Middle frontal gyrus (tissue), 1 donor: Measurements from ENCODE around the gene SMYD2.

Experiments
- DNase-seq: peaks from one replicate; pipeline ENCODE4 v3.0.0-alpha.2; 2015; ENCODE audit warnings: low spot score; ENCODE audit errors: extremely low spot score

SMYD2 gene

DNA sequence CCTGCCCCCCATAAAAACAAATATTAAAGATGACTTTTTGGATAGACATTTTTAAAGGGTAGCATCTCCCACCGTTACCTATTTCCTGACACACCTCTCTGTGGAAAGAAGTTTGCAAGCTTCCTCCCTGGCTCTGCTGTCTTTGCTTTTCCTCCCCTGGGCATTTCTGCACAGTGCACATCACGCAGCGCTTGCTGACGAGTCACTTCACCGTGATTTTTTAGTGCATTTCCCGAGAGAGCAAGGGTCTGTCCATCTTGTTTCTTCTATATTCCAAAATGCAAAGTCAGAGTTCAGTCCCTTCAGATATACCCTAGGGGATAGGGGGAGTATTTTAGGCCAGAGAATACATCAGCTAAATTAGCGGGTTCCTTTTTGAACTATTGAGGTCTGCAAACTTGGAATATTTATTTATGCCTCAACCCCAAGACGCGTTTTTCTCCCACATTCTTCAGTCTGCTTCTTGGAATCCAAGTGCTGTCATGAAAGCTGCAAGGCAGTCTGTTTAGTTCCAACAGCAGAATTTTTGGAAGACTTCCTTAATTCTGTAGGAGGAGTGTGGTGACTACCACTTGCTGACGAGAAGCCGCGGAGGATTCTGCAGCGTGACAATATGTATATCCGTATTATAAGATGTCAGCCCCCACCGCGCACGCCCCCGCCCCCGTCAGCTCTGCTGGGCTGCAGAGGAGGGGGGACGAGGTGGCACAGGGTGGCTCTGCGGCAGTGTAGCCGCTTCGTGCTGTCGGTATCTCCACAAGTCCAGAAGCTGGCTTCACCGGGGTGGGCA, 22.4 kb downstream of the SMYD2 start:
- no peak for DNase-seq

DNA sequence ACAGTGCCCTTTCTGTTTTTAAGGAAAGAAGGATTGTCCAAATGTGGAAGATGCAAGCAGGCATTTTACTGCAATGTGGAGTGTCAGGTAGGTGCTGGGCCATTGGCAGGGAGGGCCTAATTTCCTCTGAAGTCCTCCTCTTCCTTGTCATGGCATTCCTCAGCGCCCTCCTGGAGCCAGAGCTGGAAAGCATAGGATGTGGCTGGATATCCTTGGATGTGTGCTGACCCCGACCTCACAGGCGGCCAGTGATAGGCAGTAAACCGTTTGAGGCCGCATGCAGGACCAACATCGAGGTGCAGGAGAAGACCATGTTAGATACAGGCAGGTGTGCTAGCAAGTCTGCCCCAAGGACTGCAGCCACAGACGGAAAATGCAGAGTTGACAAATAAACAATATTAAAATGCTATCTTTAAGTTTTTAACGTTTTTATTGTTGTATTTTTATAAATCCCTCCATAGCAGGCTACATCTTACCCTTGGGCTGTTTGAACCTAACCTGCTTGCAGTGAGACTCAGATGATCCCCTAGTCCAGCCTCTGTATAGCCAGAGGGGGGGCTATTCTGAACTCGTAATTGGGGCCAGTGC, 24.3 kb downstream of the SMYD2 start:
- DNase-seq, result no peak

DNA sequence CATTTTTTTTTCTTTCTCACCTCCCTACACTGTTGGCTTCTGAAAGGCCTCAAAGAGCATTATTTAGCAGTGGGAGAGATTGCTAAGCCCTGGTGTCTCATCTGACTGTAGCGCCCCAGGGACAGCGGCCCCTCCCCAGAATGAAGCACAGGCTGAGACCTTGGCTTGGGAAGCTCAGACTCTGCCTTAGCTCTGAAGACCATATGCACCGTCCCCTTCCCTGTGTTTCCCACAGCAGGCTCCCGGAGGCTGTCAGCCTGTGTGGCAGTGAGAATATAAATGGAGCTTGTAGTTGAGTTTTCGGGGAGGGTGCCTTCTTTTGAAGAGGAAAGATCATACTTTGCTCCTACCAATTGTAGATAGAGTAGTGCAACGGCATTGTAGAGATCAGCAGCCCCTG, 25.3 kb downstream of the SMYD2 start:
- no peak for DNase-seq

DNA sequence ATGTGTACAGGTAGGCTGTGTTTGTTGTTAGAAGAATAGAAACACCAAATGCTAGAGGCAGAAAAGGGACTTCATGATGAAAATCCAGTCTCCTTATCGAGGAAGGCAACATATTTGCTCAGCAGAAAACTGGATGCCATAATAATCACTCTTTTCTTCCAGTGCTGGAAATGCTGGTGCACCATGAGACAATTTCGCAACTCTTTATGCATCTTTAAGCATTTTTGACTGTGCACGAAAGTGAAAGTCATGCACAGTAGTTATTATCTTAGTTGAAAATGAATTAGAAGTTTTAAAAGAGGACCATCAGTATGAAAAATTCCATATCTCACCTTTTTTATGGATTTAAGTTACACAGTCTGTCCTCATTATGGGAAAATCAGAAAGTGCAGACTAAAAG, 29.1 kb downstream of the SMYD2 start:
- DNase-seq, result no peak

DNA sequence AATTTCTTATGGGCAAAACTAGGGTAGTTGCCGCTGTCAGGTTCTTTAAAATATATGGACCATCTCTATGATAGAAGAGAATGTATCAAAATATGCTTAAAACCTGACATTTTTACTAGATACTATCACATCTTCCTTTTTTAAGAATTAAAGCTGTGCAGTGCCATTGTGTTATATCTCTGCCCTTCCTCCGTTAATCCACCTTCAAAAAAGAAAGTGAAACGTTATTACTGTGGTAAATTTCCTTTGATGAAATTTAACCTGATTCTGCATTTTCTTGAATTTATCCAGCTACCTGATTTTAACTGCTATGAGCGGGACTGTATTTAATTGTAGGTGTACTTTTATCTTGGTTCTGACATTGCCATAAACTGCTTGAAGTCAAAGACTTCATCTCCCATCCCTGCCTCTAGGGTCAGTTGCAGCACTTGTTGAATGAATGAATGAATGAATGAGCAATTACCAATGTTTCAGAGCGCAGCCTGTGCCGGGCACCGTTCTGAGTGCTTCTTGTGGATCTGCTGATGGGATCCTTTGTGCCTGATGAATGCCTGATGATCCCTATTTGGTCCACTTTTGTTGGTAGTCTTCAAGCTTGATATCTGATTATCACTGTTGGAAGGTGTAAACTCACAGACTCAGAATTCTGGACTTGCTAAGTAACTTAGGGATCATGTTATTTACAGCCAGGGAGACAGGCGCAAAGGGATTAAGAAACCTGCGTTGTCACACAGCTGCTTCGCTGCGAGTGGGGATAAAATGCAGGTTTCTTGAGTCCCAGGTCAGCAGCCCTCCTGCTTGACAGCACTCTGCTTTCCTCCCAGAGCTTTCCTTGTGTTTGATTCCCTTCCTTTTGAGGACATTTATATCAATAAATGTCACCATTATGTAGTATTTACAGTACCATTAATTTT, 30.1 kb downstream of the SMYD2 start:
- DNase-seq, result no peak

DNA sequence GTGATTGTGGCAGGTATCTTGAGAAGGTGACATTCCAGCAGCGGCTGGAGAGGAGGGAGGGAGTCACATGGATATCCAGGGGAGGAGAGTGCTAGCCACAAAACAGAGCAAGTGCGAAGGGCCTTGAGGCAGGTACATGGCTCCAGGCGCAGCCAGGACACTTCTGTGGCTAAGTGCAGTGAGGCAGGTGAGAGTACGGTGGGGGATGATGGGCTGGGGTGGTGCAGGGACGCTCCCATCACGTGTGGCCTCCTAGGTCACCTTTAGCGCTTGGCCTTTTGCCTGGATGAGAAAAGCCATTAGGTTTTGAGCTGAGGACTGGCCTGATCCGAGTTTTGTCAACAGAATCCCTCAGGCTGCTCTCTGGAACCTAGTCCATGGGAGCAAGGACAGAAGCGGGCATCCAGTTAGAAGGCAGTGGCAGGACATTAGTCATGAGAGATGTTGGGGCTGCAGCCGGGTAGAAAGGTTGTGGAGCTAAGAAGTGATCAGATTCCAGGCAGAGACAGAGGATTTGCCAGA, 31.6 kb downstream of the SMYD2 start:
- DNase-seq, result no peak

DNA sequence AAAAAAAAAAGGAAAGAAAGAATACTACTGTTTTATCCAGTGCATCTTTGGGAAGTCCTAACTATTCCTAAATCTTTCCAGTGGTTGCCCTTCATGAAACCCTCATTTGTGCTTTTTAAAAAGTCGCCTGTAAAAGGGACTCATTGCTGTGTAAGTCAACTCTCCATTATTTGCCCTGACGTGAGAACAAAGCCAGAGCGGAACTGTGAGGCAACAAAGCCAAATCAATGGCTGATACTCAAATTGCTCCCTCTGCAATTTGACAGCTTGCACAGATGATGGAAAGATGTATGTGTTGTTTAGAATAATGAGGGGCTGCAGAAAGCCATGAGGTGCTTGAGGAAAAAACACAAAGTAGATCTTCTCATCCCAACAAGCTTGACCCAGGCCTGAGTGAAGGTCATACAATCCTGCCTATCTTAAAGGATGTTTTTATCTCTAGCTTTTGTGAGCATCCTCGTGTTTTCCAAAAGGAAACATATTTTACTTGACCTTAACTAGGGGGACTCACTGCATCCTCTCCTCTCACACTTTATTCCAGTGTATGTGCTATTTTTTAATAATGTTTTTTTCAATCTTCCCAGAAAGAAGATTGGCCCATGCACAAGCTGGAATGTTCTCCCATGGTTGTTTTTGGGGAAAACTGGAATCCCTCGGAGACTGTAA, 33.4 kb downstream of the SMYD2 start:
- DNase-seq, result no peak

DNA sequence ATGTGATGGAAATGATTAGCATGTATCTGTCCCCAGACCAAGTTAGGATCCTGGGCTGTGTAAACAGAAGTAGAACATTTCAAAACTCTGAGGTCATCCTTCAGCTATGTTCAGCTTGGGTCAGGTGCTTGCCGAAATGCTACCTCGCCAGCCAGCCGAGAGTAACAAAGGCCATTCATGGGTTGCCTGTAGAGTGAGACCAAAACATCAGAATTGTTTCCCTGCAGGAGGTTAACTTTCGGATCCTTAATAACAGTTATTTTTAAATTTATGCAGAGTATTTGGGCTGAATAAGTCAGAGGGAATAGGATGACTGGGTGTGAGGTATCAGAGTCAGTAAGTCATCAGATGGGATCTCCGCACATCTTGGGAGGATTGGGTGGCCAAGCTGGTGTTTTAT, 35.6 kb downstream of the SMYD2 start:
- DNase-seq, result no peak

DNA sequence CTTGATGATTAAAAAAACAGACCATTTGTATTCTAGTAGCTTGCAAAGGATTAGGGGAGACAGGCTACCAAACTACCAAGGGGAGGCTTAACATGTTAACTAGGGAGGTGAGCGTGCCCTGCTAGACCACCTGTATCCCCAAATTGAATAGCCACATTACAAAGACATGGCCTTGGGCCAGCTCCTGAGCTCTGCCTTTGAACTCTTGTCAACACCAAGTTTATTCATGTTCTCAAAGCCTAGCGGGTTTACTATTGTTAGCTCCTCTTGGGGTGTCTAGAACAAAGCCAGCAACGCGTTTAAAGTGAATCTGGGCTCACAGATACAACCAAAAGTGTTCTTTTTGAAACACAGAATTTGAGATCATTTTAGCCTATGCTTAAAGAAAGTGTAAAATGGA, 36.3 kb downstream of the SMYD2 start:
- no peak for DNase-seq

DNA sequence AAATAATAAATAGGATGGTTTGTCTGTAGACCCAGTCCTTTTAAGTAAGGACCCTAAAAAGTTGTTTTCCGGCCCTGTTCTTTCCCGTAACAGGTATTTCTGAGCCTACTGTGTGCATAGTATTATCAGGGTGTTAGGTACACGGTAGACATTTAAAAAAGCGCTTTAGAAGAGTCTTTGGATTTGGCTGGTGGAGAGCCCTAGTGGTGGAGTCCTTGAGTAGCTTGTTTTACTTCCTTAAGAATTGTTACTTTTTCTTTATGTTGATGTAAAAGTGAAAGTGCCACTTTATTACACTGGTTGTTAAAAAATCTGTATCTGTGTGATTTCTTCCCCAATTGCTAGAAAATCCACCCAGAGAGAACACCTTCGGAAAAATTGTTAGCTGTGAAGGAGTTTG, 36.8 kb downstream of the SMYD2 start:
- no peak for DNase-seq

DNA sequence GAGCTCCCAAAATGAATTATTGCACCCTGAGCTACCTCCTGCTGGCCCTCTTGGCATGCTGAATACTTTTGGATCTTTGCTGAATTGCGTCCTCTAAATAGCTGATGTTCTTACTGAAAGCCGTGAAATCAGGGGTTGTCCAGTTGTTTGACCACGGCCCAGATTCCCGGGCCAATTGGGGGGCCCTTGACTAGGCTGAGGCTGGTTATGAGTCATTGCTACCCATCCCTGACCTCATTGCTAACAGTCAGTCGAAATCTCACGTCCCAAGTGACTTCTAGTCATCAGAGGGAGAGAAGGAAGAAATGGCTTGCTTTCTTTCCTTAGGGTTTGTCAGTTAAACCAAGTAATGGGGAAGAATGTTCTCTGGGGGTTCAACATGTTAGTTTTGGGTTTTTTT, 37.4 kb downstream of the SMYD2 start:
- no peak for DNase-seq

DNA sequence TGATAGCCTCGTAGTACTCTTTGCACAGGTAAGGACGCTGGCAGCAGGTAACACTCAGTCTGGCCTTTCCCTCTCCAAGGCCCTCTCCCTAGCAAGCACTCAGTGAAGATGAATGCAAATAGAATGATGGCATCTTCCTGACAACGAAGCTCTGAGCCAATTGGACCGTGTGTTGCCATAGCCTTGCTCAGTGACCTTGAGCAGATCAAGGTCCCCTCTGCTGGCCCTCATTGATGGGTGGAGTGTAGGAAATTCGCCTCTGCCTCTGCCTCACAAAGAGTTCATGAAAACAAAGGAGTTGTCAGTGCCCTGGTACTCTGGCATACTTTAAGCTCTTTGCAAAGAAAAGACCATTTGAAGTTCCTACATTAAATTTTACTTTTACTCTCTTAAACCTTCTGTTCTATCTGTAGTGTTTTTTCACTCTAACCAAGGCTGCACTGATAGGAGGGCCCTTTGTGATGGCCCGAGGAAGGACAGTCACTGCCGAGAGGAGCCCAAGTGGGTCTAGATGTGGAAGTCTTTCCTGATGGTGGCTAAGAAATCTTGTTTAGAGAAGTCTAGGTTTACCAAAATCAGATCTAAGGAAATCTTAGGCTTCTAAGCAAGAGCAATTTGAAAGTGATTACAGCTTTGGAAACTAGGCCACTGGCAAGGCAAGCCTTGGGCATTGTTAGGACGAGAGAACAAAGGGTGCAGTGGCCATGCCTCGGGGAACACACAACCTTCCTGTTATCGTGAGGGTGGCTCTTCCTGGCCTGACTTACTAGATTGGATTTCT, 38.2 kb downstream of the SMYD2 start:
- no peak for DNase-seq

DNA sequence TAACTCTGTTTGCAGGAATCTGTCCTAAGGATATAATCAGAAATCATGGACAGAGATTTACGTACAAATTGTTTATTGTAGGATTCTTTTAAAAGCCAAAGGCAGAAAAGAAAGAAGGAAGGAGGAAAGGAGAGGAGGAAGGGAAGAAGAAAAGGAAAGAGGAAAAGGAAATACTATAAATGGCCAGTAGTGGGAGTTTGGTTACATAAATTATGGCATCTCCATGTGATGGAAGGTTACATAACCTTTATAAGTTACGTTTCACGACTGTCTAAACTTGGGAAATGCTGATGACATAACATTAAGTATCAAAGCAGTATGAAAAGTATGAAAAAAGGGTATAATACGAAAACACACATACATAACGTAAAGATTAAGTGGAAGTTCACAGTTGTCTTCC, 39.0 kb downstream of the SMYD2 start:
- no peak for DNase-seq

DNA sequence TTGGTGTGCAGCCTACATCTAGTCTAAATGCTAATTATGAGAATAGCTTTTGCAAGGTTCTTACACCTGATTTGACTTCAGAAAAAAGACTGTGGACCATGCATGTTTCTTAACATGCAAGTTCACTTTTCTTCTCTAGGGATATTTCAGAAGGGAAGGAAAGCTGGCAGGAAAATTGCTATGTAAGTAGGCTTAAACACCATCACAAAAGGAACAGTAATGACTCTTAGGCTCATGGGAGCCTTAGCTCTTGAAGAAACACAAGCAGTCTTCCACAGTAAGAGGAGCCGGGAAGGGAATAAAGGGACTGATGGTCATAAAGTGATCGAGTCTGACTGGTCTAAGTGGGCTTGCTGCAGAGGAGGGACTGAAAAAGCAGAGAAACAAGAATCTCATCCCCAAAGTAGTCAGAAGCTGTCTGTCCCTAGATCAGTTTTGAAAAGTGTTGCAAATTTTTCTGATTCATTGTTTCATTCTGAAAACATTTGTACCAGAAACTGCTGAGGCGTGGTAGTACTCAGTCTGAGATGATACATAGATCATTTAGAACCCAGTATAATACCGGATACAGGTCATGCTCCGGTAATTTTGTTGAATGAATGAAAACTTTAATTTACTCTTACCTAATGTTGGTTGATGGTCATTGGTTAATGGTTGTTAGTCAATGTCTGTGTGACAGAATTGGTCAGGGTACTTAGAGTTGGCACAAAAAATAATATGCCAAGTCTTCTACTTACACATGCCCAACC, 40.9 kb downstream of the SMYD2 start:
- DNase-seq, result no peak

DNA sequence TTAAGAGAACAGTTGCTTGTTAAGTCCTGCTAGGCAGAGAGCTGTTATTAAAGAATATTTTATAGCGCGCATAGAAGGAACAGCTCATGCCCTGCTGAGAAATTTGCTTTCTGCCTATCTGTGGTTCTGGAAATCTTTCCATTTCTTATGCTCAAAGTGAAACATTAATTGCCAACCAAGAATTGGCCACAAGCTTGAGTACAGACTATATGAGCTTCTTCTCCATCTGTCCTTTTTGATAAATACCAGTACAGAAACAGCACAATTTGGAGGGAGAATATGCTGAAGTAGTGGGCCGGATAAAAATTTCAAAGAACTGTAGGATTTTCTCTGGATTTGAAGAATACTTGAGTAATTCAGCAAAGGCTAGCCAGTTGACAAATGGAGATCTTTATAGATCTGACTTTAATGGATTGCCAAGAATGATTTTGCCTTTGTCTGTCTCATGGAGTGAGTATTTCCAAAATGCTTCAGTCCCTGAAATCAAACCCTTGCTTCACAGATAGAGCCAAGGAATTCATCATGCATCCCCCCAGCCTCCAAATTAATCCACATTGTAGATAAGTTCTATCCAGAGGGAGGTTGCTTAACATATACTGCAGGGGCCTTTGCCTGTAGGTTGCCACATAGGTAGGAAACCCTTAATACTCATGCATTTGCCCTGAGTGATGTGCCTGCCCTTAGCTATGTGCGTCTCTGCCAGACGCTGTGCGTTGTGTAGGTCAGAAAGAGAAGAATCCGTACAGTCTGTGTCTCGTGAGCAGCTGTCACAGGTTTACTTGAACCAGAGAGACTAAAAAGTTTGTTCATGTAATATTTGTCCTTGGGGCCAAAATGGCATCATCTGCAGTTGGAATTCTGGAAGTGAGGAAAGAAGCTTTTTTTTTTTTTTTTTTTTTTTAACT, 44.2 kb downstream of the SMYD2 start:
- DNase-seq, result no peak

DNA sequence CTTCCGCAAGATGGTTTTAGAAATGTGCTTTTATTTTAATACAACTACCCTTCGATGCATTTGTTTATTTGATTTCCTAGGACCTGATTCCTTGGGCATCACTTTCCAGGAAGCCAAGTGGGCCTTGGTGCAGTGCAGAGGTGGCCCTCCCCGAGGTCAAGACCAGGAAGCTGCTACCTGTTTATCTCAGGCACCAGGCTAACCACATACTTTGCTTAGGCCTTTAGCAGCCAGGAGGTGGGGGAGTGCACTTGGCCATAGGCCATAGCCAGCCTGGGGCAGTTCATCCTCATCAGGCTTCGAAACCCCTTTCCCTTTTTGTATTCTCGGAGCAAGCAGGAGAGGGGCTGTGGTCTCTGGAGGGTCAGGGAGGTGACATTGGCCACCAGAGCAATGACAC, 45.4 kb downstream of the SMYD2 start:
- no peak for DNase-seq

DNA sequence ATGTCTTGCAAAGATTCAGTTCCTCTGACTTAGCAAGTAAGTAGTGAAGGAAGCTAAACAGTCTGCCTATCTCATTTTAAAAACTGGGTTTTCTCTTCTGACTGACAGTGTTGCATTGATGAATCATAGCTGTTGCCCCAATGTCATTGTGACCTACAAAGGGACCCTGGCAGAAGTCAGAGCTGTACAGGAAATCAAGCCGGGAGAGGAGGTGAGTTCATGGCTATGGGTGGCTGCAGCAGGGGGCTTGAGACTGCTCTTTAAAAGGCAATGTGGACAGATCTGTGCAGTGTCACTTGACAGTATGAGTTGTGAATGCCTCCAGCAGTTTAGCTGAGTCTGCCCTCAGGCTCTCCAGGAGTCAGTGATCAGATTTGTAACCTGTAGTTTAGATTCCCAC, 46.6 kb downstream of the SMYD2 start:
- DNase-seq, result no peak

DNA sequence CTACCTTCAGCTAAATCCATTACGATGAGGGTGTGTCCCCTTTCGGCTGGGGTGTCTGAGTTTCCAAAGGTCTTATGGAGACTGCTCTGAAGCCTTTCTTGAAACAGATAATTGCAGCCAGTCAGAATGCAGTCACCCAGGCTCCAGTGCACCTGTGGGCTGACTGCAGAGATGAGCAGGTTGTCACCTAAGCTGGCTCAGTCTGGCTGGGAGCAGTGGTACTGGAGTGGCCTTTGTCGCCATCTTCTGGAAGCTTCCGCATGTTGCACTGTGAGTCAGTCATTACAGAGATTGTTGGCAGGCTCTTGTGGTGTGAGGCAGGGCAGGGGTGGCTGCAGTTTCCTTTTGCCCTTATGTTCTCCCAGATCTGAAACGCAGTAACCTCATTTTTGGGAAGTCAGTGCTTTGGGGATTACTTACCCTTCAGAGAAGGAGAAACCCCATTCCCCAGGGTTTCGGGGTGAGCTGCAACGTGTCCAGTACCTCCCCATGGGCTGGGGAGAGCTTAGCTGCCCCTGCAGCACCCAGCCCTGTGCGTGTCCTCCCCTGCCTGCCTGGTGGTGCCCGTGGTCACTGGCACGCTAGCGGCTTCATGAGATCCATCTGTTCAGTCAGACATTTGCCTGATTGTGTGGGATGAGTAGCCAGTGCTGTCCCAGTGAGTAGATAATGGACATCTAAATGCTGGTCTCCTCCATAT, 48.0 kb downstream of the SMYD2 start:
- DNase-seq, result peak; percentile 71
